Liver (tissue), 9 donors: ENCODE results near the gene DERL3. TPM values are rescaled to one million over a fixed set of nuclear protein-coding genes. Genes with fewer than 3 reads are reported as not detected.

Experiments used
- DNase-seq: peaks from one replicate; pipeline ENCODE4 v3.0.0-alpha.2; 2017; ENCODE audit warnings: low spot score
- H3K27ac ChIP-seq, 2 donors: one replicate each; pipeline ENCODE4 v1.7.0; 2013; ENCODE audit warnings: inconsistent platforms in 2 of 2, low read length in 2 of 2, control low read depth in 1 of 2, low read depth in 1 of 2, mild to moderate bottlenecking in 1 of 2
- H3K27me3 ChIP-seq, 4 donors: one replicate each; pipeline versions ENCODE4 v1.6.1 to v1.7.0; 2013; ENCODE audit warnings: low read length in 3 of 4, inconsistent platforms in 1 of 4, mild to moderate bottlenecking in 1 of 4, moderate library complexity in 1 of 4; ENCODE audit not compliant: control insufficient read depth in 4 of 4, insufficient read depth in 4 of 4
- H3K36me3 ChIP-seq, 4 donors: one replicate each; pipeline versions ENCODE4 v1.6.1 to v1.7.0; 2013; ENCODE audit warnings: low read length in 3 of 4, mild to moderate bottlenecking in 3 of 4, low read depth in 1 of 4, moderate library complexity in 1 of 4; ENCODE audit not compliant: control insufficient read depth in 4 of 4, insufficient read depth in 3 of 4
- H3K4me1 ChIP-seq, 4 donors: one replicate each; pipeline versions ENCODE4 v1.6.1 to v1.7.0; 2013; ENCODE audit warnings: low read length in 3 of 4, mild to moderate bottlenecking in 3 of 4, moderate library complexity in 1 of 4; ENCODE audit not compliant: control insufficient read depth in 4 of 4, insufficient read depth in 4 of 4
- H3K4me3 ChIP-seq, 3 donors: one replicate each; pipeline versions ENCODE4 v1.6.1 to v1.7.0; 2013; ENCODE audit warnings: low read length in 3 of 3, control low read depth in 1 of 3, low read depth in 1 of 3, mild to moderate bottlenecking in 1 of 3
- H3K9ac ChIP-seq, 2 donors: one replicate each; pipeline ENCODE4 v1.7.0; 2013; ENCODE audit warnings: low read length in 2 of 2, mild to moderate bottlenecking in 2 of 2, moderate library complexity in 2 of 2, control low read depth in 1 of 2, low read depth in 1 of 2
- H3K9me3 ChIP-seq, 4 donors: one replicate each; pipeline versions ENCODE4 v1.6.1 to v1.7.0; 2013; ENCODE audit warnings: low read length in 3 of 4; ENCODE audit not compliant: control insufficient read depth in 4 of 4
- EGR1 ChIP-seq, 2 donors: IDR thresholded peaks; 2 replicates each; pipeline ENCODE4 v1.6.1; 2016 to 2018; ENCODE audit warnings: antibody characterized with exemption in 2 of 2, low read depth in 2 of 2
- FOXA2 ChIP-seq: IDR thresholded peaks from 2 replicates; pipeline ENCODE4 v1.6.1; 2016; ENCODE audit warnings: antibody characterized with exemption
- HNF4A ChIP-seq, 2 donors: conservative IDR thresholded peaks; 2 replicates each; pipeline ENCODE4 v1.6.1; 2016; ENCODE audit warnings: antibody characterized with exemption in 2 of 2, mild to moderate bottlenecking in 2 of 2
- HNF4G ChIP-seq: IDR thresholded peaks from 2 replicates; pipeline ENCODE4 v1.6.1; 2016; ENCODE audit warnings: antibody characterized with exemption
- REST ChIP-seq: IDR thresholded peaks from 2 replicates; pipeline ENCODE4 v1.6.1; 2016; ENCODE audit warnings: antibody characterized with exemption, mild to moderate bottlenecking
- SP1 ChIP-seq: IDR thresholded peaks from 2 replicates; pipeline ENCODE4 v1.6.1; 2018; ENCODE audit warnings: antibody characterized with exemption, mild to moderate bottlenecking
- TAF1 ChIP-seq: conservative IDR thresholded peaks from 2 replicates; pipeline ENCODE4 v1.6.1; 2016; ENCODE audit warnings: antibody characterized with exemption, mild to moderate bottlenecking
- YY1 ChIP-seq: IDR thresholded peaks from 2 replicates; pipeline ENCODE4 v1.6.1; 2016; ENCODE audit warnings: antibody characterized with exemption, mild to moderate bottlenecking
- WGBS: extraction: QIAGEN DNeasy Blood & Tissue Kit; methylation state at CpG from one replicate; pipeline ENCODE4 v1.1.7; 2013; 5-methylcytosine and 5-hydroxymethylcytosine counted together
- polyA plus RNA-seq, 2 donors: library from polyadenylated mRNA; stranded (reverse) in 1 of 2; unstranded in 1 of 2; fragments of 200-250 nt in 1 of 2; fragments of >200 nt in 1 of 2; fragmentation: Nextera tagmentation in 1 of 2; extraction: Ambion mirVana in 1 of 2; gene quantifications; one replicate each; pipeline versions ENCODE4 v1.2.1 to v1.2.3, GENCODE V29; 2013 to 2015
- total RNA-seq, 2 donors: library from RNA; depleted of rRNA; stranded (reverse); fragments of >200 nt; gene quantifications; one replicate each; pipeline ENCODE4 v1.2.3, GENCODE V29; 2014
- TF ChIP-seq, protein P1 (sequence below): IDR thresholded peaks from 2 replicates; pipeline ENCODE4 v1.6.1; 2016; ENCODE audit warnings: antibody characterized with exemption
- donor health status: healthy.
- donor health status: healthy.
- donor health status: healthy.
- donor health status: healthy.
- donor health status: healthy.

The DERL3 gene
- total and polyA plus RNA-seq, 4 donors: 1.0 to 9.3 (median 3.9) TPM

GRCh38 chr22:23816156-23816976 lies 22.4 kb downstream of the DERL3 start:
- TF ChIP-seq REST (no peak), HNF4A (conservative IDR thresholded peaks at IDR 0.05) (no peak), TAF1 (no peak), SP1 (no peak)
- TF ChIP-seq, protein P1, sequence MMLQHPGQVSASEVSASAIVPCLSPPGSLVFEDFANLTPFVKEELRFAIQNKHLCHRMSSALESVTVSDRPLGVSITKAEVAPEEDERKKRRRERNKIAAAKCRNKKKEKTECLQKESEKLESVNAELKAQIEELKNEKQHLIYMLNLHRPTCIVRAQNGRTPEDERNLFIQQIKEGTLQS: no peak
- Histone ChIP-seq H3K36me3 (peaks cover 2 to 47% (median 19%) of the 10 kb centered on the region in 4 donors), H3K27me3 (no peaks in the 10 kb centered on the region), H3K9ac (no peak overlapping the region), H3K9me3 (no peaks in the 10 kb centered on the region), H3K4me1 (no peaks in the 10 kb centered on the region), H3K27ac (no peak overlapping the region), H3K4me3 (no peak overlapping the region)
- 88% methylated on average over 18 of the region's 18 CpGs for WGBS
- no peak for DNase-seq

- no peak overlapping the region for H3K4me3 ChIP-seq
- TF ChIP-seq EGR1 (IDR thresholded peaks at IDR 0.05; ENCODE audit: low read depth in 2 of 2) (no peak), TAF1 (no peak), YY1 (no peak)
- H3K4me1 ChIP-seq: no peaks in the 10 kb centered on the region
- DNase-seq: no peak
- no peak overlapping the region for H3K9ac ChIP-seq
- WGBS: 79% methylated on average over 10 of the region's 10 CpGs
- H3K27me3 ChIP-seq: no peaks in the 10 kb centered on the region
- H3K27ac ChIP-seq: no peak overlapping the region
- H3K36me3 ChIP-seq: peaks cover 2 to 45% (median 16%) of the 10 kb centered on the region in 4 donors
- H3K9me3 ChIP-seq: no peaks in the 10 kb centered on the region
Measured at GRCh38 chr22:23815541-23816155, 23.2 kb downstream of the DERL3 start.

- Histone ChIP-seq H3K9me3 (no peaks in the 10 kb centered on the region), H3K4me3 (no peak overlapping the region), H3K27me3 (no peaks in the 10 kb centered on the region), H3K27ac (no peak overlapping the region), H3K4me1 (no peaks in the 10 kb centered on the region), H3K36me3 (peaks cover 0 to 31% (median 13%) of the 10 kb centered on the region in 4 donors), H3K9ac (no peak overlapping the region)
- WGBS: 96% methylated on average over 4 of the region's 4 CpGs
- no peak for DNase-seq
- no peak for TF ChIP-seq FOXA2
- TF ChIP-seq HNF4G: no peak
- TF ChIP-seq, protein P1: no peak
- TF ChIP-seq HNF4A (conservative IDR thresholded peaks at IDR 0.05): no peak
Measured at GRCh38 chr22:23812378-23812777, 26.4 kb downstream of the DERL3 start.
